NCI-H2081 treated with DMSO at 0.1 percent for 48 hours (cell line): ENCODE results near the gene IL3.

Experiments used
- DNase-seq: peaks from one replicate; lab custom pipeline; 2025; lab: John Stamatoyannopoulos, UW

Gene IL3

GRCh38 chr5:132056610-132057497, 3.6 kb upstream of the IL3 start:
- DNase-seq, result no peak

- DNase-seq, result no peak
Observed at GRCh38 chr5:132057498-132058255, 2.8 kb upstream of the IL3 start.

- DNase-seq, result no peak
Observed at GRCh38 chr5:132058646-132059042, 1.8 kb upstream of the IL3 start.

GRCh38 chr5:132059043-132059695, 1.3 kb upstream of the IL3 start:
- no peak for DNase-seq

- DNase-seq, result no peak
Observed at GRCh38 chr5:132059696-132060500, 557 bp upstream of the IL3 start.

- DNase-seq, result no peak
Observed at GRCh38 chr5:132063090-132063911, 2.8 kb downstream of the IL3 start.

GRCh38 chr5:132064140-132064539, 3.7 kb downstream of the IL3 start:
- DNase-seq, result no peak

GRCh38 chr5:132064738-132065331, 4.4 kb downstream of the IL3 start:
- no peak for DNase-seq

- DNase-seq, result no peak
Observed at GRCh38 chr5:132065351-132065937, 5.0 kb downstream of the IL3 start.

- DNase-seq, result no peak
Observed at GRCh38 chr5:132065951-132066701, 5.7 kb downstream of the IL3 start.

- DNase-seq, result no peak
Observed at GRCh38 chr5:132066871-132067270, 6.4 kb downstream of the IL3 start.

- no peak for DNase-seq
Observed at GRCh38 chr5:132067451-132067850, 7.0 kb downstream of the IL3 start.

- no peak for DNase-seq
Observed at GRCh38 chr5:132067941-132068808, 7.7 kb downstream of the IL3 start.

GRCh38 chr5:132069561-132069960, 9.1 kb downstream of the IL3 start:
- DNase-seq, result no peak

GRCh38 chr5:132069994-132070393, 9.5 kb downstream of the IL3 start:
- no peak for DNase-seq

GRCh38 chr5:132070460-132071337, 10.2 kb downstream of the IL3 start:
- no peak for DNase-seq

GRCh38 chr5:132071338-132071707, 10.9 kb downstream of the IL3 start:
- DNase-seq, result no peak

- no peak for DNase-seq
Observed at GRCh38 chr5:132072070-132072469, 11.6 kb downstream of the IL3 start.
